Activated CD4-positive, alpha-beta T cell treated with anti-CD3 and anti-CD28 coated beads, Interleukin-2, Interleukin-4, amounts not matched to agents 100 ng/mL and 50 ng/mL, durations not matched to agents 16 hours and 8 hours (primary cell): Measurements from ENCODE around the gene COL2A1.

ENCODE experiments used
- DNase-seq: peaks from one replicate; pipeline ENCODE4 v3.0.0-alpha.2; 2020; ENCODE audit warnings: low spot score

The COL2A1 gene

DNA sequence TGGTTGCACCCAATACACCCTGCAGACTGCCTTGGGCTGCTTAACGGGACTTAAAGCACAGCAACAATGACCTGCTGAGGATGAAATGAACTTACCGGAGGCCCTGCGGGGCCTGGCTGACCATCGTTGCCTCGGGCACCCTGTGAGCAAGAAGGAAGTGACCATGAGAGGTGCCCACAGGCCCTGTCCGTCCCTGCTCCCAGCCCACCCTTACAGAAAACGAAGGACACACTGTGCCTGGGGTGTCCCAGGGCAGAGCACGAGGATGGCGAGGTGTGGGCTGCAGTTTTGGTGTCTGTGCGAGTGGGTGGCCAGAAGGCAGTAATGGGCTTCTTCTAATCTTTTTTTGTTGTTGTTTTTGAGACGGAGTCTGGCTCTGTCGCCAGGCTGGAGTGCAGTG, 14.6 kb downstream of the COL2A1 start:
- no peak for DNase-seq

DNA sequence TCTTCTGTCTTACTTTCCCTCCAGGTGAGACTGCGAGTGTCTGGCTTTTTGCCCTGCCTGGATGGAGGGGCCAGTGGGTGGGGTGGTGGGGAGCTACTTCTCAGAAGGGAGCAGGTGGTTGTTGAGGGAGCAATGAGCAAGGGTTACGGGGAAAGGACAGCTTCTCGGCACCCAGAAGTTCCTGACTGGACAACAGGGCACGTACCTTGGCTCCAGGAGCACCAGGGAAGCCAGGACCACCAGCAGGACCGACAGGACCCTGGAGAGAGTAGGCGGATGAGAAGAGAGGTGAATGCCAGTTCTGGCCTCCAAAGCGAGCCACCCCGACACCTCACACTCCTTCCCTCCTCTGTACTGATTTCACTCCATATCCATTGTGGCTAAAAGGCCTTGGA, 15.3 kb downstream of the COL2A1 start:
- no peak for DNase-seq

DNA sequence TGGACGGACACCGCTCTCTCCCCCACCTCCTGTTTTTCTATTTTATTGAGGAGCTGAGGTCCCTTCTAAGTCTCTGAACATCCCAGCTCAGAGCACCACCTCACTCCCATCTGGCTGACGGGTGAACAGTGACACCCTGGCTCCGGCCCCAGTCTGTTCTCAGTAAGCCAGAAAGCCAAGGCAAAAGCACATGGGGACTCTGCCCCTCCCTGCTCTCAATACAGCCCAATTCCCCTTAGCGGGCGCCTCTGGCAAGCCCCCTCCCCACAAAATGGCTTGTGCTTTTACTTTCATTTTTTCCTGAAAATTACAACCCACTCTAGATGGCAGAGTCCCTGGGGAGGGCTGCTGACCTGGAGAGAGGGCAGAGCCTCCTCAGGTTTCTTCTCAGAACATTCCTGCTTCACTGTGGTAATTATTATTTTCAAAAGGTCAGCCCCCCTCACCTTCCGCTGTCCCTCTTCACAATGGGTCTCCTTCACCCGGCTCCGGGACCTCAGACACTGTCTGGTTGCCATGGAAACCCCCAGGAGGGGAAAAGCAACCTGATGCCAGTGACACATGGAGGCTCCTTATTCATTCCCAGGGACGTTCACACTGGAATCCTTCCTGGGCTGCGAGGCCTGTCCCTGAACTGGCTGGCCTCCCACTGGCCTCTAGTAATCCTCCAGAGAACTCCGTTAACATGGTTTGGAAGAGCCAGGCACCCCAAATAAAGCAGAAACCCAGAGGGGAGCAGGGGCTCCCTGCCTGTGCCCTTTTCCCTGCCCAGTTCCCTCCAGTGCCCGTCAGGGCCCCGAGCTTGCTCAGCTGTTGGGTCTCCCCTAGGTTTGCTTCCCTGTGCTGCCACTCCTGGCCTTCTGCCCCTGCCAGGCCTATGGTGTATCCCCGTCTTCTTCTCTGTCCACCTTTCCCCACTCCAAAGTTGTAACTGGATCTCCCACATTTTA, 15.9 kb downstream of the COL2A1 start:
- DNase-seq = no peak

DNA sequence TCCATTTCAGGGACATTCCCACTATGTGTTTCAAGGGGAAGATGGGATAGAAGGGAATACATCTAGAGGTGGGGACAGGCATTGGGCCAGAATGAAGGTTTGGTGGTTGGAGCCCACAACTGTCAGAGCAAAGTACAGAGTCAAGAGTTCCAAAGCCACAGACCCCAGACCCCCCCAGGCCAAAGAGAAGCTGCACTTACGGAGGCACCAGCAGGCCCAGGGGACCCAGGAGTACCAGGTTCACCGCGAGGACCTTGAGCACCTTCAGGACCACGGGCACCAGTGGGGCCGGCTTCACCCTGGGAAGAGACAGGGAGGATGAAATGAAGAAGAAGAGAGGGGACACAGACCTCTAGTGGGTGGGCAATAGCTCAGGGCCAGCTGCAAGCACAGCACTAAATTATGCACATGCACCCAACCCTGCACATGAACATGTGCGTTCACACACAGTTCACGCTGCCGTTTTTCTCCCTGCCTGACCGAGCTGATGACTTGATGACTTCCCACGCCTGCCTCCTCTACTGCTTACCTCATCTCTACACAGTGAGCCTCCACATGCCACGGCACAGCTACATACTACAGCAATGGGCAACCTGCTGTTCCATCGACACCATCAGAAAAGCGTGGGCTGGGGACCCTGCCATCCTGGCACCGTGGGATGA, 16.7 kb downstream of the COL2A1 start:
- no peak for DNase-seq

DNA sequence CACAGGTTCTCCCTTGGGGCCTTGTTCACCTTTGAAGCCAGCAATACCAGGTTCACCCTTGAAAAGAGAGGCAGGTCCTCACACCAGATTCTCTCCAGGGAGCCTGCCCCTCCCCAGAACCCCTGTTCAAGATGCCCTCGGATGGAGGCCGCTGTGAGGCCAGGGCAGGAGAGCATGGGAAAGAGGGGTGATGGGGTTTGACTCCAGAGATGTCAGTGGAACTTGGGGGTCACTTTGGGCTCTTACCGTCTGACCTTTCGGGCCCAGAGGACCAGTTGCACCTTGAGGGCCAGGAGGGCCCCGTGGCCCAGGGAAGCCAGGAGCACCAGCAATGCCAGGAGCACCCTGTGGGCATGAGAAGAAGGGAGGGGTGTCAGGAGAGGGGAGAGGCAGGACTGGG, 17.4 kb downstream of the COL2A1 start:
- no peak for DNase-seq

DNA sequence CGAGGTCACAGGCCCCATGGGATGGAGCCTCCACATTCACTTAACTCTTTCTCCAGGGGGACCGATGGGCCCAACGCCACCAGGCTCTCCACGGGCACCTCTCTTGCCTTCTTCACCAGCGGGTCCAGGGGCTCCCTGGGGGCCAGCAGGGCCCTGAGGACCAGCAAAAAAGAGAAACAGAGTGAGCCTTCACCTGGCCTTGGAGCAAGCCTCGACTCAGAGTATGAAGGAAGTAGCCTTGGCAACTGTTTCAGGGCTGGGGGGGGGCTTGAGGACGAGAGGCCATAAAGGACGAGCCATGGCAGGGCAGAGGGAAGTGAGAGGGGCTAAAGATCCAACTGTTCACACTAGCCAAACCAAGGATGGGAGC, 18.0 kb downstream of the COL2A1 start:
- no peak for DNase-seq

DNA sequence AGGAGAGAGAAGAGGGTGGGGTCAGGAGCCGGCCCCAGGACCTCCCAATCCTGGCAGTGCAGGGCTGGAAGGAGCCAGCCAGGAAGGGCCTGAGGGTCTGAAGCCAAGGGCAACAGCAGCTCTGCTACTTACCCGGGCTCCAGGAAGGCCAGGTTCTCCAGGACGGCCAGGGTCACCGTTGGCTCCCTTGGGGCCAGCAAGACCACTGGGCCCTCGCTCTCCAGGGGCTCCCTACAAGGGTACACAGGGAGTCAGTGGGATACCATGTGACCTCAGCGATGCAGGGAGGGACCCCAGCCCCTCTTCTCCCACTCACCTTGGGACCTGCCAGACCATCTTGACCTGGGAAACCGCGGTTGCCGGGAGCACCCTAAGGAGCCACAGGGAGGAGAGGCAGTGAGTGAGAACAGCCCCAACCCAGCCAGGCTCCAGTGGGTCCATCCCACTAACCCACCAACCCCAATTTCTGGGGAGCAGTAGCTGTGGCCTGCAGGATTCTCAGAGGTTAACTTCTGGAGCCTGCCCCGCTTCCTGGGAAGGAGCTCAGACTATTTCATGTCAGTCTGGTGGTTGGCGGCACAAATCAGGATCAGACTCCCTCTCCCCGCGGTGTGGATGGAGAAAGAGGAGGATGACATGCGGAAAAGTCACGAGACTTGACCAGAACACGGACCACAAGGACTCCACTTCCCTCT, 18.5 kb downstream of the COL2A1 start:
- no peak for DNase-seq

DNA sequence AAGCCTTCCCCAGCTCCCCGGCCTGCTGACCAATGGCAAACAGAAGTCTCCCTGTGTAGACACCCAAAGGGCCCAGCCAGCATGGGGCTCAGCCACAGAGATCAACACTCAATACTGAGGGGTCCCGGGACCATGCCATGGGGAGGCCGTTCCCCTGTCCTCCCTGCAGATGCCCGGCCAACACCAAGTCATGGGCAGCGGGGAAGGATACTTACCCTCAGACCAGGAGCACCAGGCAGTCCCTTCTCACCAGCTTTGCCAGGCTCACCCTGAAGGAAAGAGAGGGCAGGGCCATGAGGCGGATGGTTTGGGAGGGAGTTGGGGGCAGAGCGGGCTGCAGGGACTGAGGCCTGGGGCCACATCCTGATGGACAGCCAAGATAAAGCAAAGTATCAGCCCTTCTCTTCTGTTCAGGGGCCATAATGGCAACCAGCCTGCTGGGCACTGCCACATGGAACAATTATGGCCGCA, 19.9 kb downstream of the COL2A1 start:
- no peak for DNase-seq

DNA sequence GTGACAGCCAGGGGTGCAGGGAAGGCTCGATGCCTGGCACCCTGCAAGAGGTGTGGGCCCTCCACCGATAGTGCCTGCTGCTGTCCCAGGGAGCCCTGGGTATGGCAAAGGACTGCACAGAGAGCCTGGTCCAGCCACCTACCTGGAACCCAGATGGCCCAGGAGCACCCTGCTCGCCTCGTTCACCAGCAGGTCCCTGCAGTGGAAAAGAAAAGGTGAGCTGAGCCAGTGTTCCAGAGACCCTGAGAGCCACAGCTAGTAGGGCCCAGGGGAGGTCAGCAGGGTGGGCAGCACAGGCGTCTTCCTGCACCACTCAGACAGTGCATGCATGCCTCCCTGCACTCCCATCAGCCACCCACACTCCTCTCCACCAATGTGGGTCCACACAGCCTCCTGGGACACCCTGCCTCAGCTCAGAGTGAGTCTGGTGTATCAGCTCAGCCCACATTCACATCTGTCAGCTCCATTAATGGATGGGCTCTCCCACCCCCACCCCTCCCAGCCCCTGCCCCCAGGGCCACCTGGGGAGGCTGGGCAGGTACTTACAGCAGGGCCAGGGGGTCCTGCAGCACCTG, 20.6 kb downstream of the COL2A1 start:
- DNase-seq = no peak

DNA sequence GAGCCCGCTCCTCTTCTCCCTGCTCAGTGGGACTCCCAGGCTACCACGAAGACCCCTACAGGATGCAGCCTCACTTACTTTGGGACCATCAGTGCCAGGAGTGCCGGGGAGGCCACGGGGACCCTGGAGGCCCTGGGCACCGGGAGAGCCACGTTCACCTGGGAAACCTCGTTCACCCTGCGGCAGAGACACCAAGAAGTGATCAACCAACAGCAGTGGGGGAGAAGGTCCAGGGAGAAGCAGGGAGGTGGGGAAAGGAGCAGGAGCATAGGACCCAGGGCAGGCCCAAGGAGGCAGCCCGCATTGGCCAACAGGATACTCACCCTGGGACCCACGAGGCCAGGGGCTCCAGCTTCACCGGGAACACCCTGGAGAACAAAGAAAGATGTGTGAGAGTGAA, 21.5 kb downstream of the COL2A1 start:
- DNase-seq = no peak

DNA sequence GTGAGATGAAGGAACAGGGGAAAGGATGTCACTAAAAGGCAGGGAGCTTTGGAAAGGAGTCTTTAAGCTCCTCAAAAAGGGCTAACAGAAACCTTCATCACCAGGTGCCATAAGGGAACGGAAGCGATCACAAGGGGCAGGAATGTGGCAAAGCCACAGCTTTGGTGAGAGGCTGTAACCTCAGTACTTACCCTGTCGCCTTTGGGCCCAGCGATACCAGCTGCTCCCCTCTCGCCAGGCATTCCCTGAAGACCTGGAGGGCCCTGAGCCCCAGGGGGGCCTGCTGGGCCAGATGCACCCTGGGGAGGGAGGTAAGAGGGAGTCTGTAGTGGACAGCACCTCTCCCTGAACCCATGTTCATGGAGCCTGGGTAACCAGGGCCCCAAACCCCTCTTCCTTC, 22.0 kb downstream of the COL2A1 start:
- no peak for DNase-seq

DNA sequence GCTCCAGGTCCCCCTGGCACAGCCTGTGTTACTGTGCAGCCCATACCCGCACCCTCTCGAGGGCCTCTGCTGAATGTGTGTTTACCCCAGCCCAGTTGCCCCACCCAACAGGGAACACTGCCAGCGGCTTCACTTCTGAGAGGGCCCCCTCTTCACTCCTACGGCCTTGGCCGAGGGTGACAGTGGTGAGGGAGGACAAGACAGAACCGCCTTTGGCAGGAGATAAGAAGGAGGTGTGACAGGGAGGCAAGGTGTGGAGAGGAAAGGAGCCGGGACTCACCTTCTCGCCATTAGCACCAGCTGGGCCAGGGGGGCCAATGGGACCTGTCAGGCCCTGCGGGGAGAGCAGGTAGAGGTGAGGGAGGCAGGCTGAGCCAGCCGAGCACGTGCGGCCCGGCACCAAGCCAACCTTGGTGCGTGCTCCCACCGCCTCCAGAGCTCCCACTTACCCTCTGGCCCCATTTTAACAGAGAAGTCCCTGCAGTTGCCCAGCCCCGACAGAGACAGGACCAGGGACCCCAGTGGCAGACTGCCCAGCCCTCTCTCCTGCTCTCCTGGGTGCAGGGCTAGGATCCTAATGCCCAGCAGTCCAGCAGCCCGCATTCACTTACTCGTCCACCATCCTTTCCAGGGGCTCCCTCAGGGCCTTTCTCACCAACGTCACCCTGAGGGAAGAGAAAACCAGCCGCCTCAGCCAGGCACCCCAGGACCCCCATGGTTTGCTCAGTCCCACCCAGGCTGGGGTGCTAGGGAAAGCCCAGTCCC, 22.6 kb downstream of the COL2A1 start:
- no peak for DNase-seq

DNA sequence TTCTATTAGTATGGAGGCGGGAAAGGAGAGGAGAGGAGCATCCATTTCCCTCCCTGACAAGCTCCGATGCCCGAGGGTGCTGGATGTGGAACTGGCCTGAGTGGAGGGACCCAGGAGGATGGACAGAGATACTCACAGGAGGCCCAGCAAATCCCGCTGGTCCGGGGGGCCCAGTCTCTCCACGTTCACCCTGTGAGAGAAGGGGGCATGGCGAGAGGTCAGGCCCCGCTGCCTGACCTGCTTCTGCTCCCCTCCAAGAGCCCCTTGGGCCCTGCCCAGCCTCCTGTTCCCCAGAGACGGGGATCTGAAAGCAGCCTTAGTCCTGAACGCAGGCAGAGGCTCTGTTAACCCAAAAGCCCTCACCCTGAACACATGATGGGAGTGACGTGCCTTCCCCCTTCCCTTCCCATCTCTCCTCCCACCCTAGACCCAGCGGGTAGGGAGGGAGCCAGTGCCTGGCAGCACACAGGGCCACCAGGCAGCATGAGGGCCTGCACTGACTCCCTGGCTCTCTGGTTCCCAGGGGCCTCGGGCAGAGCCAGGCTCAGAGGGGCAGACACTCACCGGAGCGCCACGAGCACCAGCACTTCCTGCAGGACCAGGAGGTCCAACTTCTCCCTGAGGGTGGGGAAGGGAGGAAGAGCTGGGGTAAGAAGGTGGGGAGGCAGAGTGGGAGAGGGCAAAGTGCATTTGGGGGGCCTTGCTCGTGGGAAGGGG, 23.3 kb downstream of the COL2A1 start:
- DNase-seq = no peak

DNA sequence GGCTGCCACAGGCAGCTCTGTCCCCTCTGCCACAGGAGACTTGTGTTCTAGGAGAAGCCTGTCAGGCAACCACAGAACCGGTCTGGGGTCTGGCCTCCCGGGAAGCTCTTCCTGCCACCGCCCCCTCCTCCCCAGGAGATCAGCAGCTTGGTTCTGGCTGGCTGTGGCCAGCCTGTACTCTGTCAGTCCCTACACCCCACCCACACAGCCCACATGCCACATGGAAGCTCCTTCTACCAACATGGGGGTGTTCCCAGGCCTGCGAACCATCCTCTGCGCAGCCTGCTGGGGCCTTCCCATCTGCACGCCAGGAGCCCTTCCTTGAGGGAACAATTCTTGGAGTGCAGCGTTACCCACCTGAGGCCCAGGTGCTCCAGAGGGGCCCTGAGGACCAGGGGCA, 24.1 kb downstream of the COL2A1 start:
- no peak for DNase-seq

DNA sequence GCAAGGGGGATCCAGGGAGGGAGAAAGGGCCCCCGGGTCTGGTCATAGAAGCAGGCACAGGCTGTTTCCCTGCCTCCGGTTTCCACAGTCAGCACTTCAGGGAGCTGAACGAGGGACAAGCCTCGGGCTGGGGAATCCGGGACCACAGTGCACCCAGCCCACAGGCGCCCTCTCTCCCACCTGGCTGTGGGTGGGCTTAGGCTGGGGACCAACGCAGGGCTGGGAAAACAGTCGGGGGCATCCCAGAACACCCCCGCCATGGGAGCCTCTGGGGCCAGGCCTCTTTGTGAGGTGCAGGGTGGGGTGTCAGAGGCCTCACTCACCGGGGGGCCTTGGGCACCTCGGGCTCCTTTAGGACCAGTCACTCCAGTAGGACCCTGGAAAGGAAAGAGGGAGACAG, 24.6 kb downstream of the COL2A1 start:
- no peak for DNase-seq

DNA sequence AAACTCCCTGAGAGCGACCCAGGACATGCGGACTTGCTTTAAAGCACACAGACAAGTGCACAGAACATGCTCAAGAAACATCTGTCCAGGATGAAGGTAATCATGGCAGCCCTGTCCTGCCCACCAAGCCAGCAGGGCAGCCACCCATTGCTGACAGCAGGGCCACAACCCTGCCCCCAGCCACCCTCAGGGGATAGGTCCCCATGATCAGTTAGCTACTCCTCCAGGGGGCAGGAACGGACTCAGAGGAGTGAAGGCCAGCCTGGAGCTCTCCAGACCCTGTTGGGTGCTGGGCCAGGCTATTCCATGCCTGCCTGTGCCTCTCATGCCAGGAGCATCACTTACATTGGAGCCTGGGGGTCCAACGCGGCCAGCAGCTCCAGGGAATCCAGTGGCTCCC, 25.1 kb downstream of the COL2A1 start:
- DNase-seq = no peak

DNA sequence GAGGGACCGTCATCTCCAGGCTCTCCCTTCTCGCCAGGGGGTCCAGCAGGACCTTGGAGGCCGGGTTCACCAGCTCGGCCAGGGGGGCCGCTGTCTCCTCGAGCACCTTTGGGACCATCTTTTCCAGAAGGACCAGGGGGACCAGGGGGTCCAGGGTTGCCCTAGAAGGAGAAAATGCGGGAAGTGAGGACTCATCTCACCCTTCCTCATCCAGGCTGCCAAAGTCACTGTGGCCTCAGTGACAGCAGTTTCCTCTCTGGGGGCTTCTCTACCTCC, 25.7 kb downstream of the COL2A1 start:
- DNase-seq = no peak

DNA sequence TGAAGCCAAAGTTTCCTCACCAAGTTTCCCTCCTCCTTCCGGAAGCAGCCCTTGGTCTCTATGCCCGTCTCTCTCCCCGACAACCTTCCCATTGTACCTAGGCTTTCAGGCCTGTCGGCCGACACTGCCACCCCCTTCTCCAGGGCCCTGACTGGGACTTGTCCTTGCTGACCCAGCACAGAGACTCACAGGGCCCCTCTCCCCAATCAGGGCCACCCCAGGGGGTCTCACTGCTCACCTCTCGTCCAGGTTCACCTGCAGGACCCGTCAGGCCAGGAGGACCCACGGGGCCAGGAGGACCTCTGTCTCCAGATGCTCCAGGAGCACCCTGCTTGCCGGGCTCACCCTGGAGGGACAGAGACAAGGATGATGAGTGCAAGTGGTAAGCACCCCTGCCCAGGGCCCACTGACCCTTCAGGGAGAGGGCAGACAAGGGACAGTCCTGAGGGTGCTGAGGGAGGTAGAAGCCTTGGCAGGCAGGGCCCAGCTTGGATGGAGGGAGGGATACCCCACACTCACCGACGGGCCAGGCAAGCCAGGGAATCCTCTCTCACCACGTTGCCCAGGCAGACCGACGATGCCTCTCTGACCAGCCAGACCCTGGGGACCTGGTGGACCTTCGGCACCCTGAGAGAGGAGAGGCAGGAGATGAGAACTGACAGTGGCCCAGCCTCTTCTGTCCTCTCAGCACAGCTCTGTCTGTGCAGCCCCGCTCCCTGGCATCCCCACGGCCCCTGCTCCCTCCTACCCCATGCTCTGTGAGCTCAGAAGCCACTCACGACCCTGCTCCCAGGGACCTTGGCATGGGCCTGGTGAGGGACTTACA, 26.3 kb downstream of the COL2A1 start:
- DNase-seq = no peak

DNA sequence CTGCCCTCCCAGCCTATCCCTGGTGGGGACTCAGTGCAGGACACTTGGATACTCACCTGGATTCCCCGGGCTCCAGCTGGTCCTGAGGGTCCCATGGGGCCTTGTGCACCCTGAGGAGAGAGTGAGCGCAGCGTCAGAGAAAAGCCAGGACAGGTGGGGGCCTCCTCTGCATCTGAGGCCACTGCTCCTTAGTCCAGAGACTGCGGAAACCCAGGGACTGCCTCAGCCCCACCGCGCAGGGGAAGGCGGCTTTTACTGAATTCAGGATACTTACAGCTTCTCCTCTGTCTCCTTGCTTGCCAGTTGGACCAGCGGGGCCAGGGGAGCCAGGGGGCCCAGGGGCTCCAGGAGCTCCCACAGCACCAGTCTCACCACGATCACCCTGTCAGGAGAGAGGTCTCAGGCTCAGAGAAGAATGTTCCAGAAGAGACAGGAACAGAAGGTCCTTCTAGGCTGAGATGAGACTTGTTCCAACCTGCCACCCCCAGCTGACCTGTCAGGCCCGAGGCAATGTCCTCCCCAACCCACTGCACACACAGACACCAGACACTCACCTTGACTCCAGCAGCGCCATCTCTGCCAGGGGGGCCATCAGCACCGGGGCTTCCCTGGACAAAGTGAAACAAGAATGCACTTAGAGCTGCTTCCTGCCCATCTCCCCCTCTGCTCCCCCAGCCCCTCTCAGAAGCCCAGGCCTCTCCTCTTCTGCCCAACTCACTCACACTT, 27.1 kb downstream of the COL2A1 start:
- DNase-seq = no peak

DNA sequence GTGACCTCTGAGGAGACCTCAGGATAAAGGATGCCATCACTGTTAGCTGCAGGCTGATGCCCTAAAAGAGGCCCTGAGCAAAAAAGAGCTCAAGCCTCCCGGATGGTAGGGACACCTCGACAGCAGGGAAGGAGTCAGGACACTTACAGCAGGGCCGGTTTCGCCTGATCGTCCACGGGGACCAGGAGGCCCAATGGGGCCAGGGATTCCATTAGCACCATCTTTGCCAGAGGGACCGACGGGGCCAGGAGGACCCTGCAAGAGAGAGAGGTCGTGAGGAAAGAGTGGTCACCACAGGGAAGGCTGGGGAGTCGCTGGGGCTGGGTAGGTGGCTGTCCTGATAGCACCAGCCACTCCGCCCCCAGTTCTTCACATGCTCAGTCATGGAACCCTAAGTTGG, 28.5 kb downstream of the COL2A1 start:
- no peak for DNase-seq
